ENCODE results near the gene TRMT10A.

GRCh38 chr4:99586322-99586721 lies 22.5 kb upstream of the TRMT10A start:
- TF ChIP-seq CTCF (IDR thresholded peaks at IDR 0.05) (no peak), POLR2A (IDR thresholded peaks at IDR 0.05) (no peak)

Measured in vagina (tissue), 2 donors.